ENCODE measurements around the gene C10orf90. TPM values are rescaled to one million over a fixed set of nuclear protein-coding genes. Genes with fewer than 3 reads are reported as not detected.

The C10orf90 gene
- total RNA-seq, 3 donors from 2014 or later (not counting 1 experiment from before 2014, with no cell fraction given) = not detected

DNA sequence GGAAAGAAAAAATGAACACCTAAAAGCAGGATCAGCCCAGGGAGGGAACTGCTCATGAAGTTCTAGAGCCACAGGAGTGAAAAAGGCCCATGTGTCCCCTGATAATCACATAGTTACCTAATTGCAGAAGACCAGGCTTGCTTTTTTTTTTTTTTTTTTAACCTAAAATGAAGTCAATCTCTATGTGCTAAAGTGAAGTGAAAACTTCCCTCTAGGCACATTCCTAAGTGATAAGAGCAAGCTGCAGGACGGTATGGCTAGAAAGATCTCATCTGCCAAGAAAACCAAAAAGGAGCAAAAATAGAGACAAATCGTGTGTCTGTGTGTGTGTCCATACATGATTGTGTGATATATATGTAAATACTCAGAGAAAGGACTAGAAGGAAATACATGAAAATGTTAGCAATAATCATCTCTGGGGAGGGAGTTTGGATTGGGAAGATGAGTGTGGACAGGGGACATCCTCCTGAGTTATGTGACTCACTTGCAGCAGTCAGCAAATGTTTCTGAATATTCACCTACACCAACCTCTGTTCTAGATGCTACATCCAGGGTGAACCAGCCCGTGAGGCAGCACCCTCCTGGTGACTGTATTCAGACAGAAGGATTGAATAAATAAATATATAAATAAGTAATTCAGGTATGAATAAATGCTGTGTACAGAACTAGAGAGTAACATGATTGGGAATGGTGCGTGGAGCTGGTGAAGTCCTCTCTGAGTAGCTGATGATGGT lies 76.4 kb downstream of the C10orf90 start:
- Mint-ChIP-seq H3K27ac (no peak overlapping the region), H3K36me3 (no peaks in the 10 kb centered on the region), H3K27me3 (ENCODE audit: low read depth in 2 of 2) (peaks cover 8 to 17% of the 10 kb centered on the region in 2 donors), H3K4me1 (no peaks in the 10 kb centered on the region), H3K9me3 (no peaks in the 10 kb centered on the region), H3K4me3 (no peak overlapping the region)
- Histone ChIP-seq H3K4me1 (ENCODE audit: control insufficient read depth, insufficient read depth, low read length) (no peaks in the 10 kb centered on the region), H3K27me3 (ENCODE audit: control insufficient read depth, insufficient read depth, low read length) (no peaks in the 10 kb centered on the region), H3K27ac (ENCODE audit: low read length) (no peak overlapping the region), H3K4me3 (ENCODE audit: low read length) (no peak overlapping the region), H3K9me3 (ENCODE audit: control insufficient read depth, insufficient read depth, low read length) (no peaks in the 10 kb centered on the region), H3K36me3 (ENCODE audit: control insufficient read depth, insufficient read depth, low read length) (no peaks in the 10 kb centered on the region)
- 79% methylated on average over 3 of the region's 4 CpGs for WGBS (ENCODE audit: insufficient coverage)
- ATAC-seq (no peak), DNase-seq (no peak)
- intact Hi-C loops (cut with micrococcal nuclease) = no loop called here
- TF ChIP-seq, protein P1, sequence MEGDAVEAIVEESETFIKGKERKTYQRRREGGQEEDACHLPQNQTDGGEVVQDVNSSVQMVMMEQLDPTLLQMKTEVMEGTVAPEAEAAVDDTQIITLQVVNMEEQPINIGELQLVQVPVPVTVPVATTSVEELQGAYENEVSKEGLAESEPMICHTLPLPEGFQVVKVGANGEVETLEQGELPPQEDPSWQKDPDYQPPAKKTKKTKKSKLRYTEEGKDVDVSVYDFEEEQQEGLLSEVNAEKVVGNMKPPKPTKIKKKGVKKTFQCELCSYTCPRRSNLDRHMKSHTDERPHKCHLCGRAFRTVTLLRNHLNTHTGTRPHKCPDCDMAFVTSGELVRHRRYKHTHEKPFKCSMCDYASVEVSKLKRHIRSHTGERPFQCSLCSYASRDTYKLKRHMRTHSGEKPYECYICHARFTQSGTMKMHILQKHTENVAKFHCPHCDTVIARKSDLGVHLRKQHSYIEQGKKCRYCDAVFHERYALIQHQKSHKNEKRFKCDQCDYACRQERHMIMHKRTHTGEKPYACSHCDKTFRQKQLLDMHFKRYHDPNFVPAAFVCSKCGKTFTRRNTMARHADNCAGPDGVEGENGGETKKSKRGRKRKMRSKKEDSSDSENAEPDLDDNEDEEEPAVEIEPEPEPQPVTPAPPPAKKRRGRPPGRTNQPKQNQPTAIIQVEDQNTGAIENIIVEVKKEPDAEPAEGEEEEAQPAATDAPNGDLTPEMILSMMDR (IDR thresholded peaks at IDR 0.05) = no peak

- no peak overlapping the region for H3K27ac Mint-ChIP-seq
Observed at GRCh38 chr10:126592901-126593300, 77.6 kb downstream of the C10orf90 start.

GRCh38 chr10:126588024-126588423 lies 82.5 kb downstream of the C10orf90 start:
- Histone ChIP-seq H3K36me3 (ENCODE audit: control insufficient read depth, insufficient read depth, low read length) (no peaks in the 10 kb centered on the region), H3K9me3 (ENCODE audit: control insufficient read depth, insufficient read depth, low read length) (no peaks in the 10 kb centered on the region), H3K4me3 (ENCODE audit: low read length) (no peak overlapping the region), H3K4me1 (ENCODE audit: control insufficient read depth, insufficient read depth, low read length) (no peaks in the 10 kb centered on the region), H3K27me3 (ENCODE audit: control insufficient read depth, insufficient read depth, low read length) (no peaks in the 10 kb centered on the region), H3K27ac (ENCODE audit: low read length) (no peak overlapping the region)
- Mint-ChIP-seq H3K27me3 (ENCODE audit: low read depth in 2 of 2) (peaks cover 17 to 26% of the 10 kb centered on the region in 2 donors), H3K4me3 (no peak overlapping the region), H3K27ac (no peak overlapping the region), H3K4me1 (no peaks in the 10 kb centered on the region), H3K9me3 (no peaks in the 10 kb centered on the region), H3K36me3 (no peaks in the 10 kb centered on the region)
- WGBS (ENCODE audit: insufficient coverage) = 97% methylated on average over 4 of the region's 4 CpGs
- TF ChIP-seq, protein P1 (IDR thresholded peaks at IDR 0.05) = no peak
- intact Hi-C loops (cut with micrococcal nuclease) = no loop called here
- ATAC-seq = no peak
- DNase-seq = no peak

More at GRCh38 chr10:126592901-126593300, 77.6 kb downstream of the C10orf90 start:
- Histone ChIP-seq H3K4me3 (ENCODE audit: low read length) (no peak overlapping the region), H3K36me3 (ENCODE audit: control insufficient read depth, insufficient read depth, low read length) (no peaks in the 10 kb centered on the region), H3K27ac (ENCODE audit: low read length) (no peak overlapping the region), H3K9me3 (ENCODE audit: control insufficient read depth, insufficient read depth, low read length) (no peaks in the 10 kb centered on the region), H3K4me1 (ENCODE audit: control insufficient read depth, insufficient read depth, low read length) (no peaks in the 10 kb centered on the region), H3K27me3 (ENCODE audit: control insufficient read depth, insufficient read depth, low read length) (no peaks in the 10 kb centered on the region)
- 80% methylated on average over 1 of the region's 3 CpGs for WGBS (ENCODE audit: insufficient coverage)
- intact Hi-C loops (cut with micrococcal nuclease) = no loop called here
- DNase-seq (no peak), ATAC-seq (no peak)
- Mint-ChIP-seq H3K4me1 (no peaks in the 10 kb centered on the region), H3K9me3 (no peaks in the 10 kb centered on the region), H3K27me3 (ENCODE audit: low read depth in 2 of 2) (peaks cover 18 to 19% of the 10 kb centered on the region in 2 donors), H3K36me3 (no peaks in the 10 kb centered on the region), H3K4me3 (no peak overlapping the region)
- TF ChIP-seq, protein P1 (IDR thresholded peaks at IDR 0.05) = no peak

- Mint-ChIP-seq H3K4me3 (no peak overlapping the region), H3K27ac (no peak overlapping the region), H3K36me3 (no peaks in the 10 kb centered on the region), H3K9me3 (no peaks in the 10 kb centered on the region), H3K27me3 (ENCODE audit: low read depth in 2 of 2) (peaks cover 17 to 26% of the 10 kb centered on the region in 2 donors), H3K4me1 (no peaks in the 10 kb centered on the region)
- ATAC-seq = no peak
- Histone ChIP-seq H3K4me1 (ENCODE audit: control insufficient read depth, insufficient read depth, low read length) (no peaks in the 10 kb centered on the region), H3K27me3 (ENCODE audit: control insufficient read depth, insufficient read depth, low read length) (no peaks in the 10 kb centered on the region), H3K4me3 (ENCODE audit: low read length) (no peak overlapping the region), H3K27ac (ENCODE audit: low read length) (no peak overlapping the region), H3K9me3 (ENCODE audit: control insufficient read depth, insufficient read depth, low read length) (no peaks in the 10 kb centered on the region), H3K36me3 (ENCODE audit: control insufficient read depth, insufficient read depth, low read length) (no peaks in the 10 kb centered on the region)
- intact Hi-C loops (cut with micrococcal nuclease) = no loop called here
- 83% methylated on average over 5 of the region's 5 CpGs for WGBS (ENCODE audit: insufficient coverage)
- TF ChIP-seq, protein P1 (IDR thresholded peaks at IDR 0.05) = no peak
- DNase-seq = no peak
Observed at GRCh38 chr10:126586878-126587277, 83.6 kb downstream of the C10orf90 start.

All from natural killer cell (primary cell).